Dedifferentiated amniotic fluid mesenchymal stem cell (primary cell): ENCODE measurements around the gene HUS1.

Source experiments
- DNase-seq: peaks from one replicate; pipeline ENCODE4 v3.0.0-alpha.2; 2016; ENCODE audit errors: extremely low spot score

HUS1 gene

DNA sequence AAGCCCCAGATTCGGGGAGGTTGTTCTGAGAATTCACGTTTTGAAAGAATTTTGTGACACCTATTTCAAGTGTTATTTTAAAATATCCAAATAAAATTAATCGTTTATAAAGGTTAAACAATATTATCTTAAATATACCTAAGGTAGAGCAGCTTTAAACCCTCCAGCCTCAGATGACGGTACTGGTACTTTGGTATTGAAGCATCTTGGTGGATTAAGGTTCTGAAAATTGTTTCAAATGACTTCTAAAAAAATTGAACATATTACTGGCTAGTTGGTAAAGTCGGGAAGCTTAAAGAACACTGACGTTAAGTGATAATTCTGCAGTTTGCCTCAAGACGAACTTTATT is 392 bp upstream of the HUS1 start:
- DNase-seq = no peak

DNA sequence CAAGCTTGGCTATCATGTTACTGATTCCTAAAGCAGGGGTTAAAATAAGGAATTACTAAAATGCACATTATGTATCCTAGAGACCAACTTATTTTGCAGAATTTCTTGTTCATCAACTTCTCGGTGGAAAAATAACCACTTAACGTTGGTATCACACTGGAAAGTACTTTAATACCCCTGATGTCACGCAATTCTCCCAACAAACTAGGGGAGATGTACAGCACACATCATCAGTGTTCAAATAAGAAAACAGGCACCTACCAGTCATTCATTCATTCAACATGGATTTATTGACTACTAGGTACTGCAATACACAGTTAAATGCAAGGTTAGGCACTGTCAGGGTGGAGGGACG is 648 bp downstream of the HUS1 start:
- DNase-seq = no peak

DNA sequence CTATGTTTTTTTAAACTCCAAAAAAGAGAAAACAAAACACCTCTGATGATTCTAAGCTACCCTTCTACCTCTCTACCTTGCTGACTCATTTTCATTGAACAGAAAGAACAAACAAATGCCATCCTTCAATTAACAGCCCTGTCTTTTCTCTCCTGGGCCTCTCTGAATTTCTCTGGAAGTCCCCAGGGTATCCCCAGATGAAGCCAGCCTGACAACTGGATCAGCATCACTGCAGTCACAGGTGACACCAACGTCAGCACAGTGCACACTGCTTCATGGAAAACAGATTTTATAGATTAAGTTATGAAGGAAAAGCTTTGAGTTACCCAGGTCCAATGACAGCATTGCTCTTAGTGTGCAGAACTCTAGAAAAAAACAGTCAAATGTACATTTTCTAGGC is 5.7 kb downstream of the HUS1 start:
- no peak for DNase-seq

DNA sequence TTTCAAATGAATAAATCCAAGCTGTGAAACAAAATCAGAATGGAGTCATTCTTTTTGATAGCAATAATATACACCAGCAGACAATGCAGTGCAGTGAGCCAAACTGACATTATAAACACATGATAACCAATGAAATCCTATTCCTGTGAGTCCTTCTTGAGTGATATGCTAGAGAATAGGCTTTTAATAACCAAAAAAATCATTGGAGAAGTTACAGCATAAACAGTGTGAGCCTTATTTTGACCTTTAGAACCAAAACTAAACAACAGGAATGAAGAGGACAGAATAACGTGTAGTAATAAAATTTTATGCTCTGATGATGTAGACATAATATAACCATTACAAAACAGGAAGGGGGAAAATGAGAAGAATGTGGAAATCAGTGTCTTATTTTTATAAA is 8.7 kb downstream of the HUS1 start:
- DNase-seq = no peak

DNA sequence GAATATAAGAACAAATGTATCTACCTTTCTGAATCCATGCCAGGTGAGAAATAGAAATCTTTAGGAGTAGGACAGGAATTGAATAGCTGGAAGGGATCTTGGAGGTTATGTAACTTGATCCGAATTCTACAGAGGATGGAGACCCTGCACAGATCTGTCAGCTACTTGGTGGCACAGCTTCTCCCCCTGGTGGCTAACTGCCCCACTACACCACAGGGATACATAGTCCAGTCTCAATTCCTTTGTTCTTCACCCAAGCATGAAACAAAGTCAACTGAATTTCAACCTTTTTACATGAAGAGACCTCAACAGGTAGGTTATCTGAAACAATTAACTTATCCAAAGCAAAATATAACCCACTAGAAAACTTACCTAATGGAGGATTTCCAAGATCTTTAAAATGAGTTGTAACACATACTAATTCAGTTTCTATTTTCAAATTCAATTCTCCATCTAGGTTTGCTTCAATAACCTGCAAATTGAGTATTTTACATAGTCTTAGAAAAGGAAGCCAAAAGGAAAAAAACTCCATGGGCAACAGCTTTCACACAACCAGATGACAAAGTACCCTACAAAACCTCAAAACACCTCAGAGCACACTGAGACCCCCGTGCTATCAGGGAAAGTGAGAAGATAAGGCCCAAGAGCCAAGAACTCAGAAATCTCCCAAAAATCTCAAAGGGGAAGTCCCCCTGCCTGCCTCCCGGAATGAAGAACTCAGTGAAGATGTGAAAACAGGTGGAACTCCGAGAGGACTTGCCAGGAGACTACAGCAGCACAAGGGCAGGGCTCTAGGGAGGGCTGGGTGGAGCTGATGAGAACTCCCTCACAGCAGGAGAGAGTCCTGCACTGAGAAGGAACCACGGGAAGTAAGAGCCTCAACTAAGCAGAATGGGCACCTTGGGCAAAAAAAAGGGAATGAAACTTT is 10.3 kb downstream of the HUS1 start:
- peak; percentile 52 for DNase-seq

DNA sequence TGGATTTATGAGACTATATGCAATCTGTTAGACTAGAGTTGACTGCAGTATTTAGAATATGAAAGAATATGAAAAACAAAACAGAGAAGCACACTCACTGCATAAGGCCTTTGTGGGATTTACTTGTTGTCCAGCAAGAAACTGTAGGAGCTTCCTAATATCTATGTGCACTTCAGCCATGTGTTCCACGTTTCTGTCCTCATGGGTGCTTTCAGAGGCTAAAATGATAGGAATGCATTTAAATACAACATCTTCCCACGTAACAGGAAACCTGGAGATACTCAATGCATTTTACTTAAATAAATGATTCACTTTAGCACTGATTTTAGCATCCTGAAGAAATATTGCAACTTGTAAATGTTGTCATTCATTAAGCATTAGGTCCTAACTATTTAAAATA is 11.7 kb downstream of the HUS1 start:
- no peak for DNase-seq

DNA sequence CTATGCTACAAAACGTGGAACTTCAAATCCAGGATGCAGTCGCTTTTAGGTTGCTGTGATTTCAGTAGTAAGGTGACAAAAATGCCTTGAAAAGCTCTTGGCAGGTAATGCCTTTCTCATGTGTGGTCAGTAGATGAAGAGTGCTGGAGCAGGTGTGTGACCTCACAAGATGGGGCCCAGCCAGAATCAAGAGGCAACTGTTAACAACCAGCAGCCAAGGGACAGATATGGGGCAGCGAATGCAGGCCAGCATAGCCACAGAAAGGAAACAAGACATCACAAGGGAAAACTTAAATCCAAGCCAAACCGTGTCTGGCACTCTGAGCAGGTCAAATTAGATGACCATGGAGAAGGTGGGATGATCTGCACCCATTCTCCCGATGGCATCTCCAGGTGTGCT is 12.3 kb downstream of the HUS1 start:
- DNase-seq = no peak

DNA sequence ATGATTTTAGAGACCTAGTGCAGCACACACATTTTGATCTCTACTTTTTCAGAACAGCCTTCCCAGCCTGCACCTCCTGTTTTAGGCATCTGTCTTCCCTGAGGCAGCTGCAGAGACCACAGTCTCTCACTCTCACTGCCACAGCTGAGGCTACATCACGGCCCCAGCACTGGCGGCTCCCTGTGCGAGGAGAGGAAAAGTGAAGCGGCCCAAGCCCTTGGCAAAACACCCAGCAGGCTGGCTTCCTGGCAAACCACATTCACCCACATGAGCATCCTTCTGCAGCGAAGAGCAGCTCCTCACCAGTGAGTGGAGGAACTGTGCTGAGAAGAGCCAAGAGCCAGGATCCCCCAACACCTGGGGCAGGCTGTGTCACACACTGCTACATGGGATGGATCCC is 14.0 kb downstream of the HUS1 start:
- DNase-seq = no peak

DNA sequence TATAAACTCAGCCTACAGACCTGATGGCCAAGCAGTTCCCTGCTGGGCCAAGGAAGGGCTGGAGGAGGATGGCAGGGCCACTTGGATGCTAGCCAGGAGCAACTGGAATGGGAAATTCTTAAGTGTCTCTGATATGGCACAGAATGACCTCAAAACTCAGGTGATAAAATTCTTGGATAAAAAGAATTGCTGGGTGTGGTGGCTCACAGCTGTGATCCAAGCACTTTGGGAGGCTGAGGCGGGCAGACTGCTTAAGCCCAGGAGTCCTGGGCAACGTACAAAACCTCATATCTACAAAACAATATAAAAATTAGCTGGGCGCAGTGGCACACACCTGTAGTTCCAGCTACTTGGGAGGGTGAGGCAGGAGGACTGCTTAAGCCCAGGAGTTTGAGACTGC is 17.2 kb downstream of the HUS1 start:
- DNase-seq = no peak

DNA sequence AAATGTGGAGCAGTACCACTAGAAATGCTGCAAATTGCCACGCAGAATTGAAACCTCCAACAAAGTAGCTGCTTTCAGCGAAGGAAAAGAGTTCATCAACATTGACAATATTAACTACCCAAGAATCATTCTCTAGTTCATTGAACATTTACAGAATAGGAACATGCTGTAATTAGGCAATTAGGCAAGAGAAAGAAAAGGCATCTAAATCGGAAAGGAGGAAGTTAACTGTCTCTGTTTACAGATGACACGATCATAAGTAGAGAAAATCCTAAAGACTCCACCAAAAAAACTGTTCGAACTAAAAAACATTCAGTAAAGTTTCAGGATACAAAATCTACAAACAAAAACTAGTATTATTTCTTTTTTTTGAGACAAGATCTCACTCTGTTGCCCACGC is 22.3 kb downstream of the HUS1 start:
- DNase-seq = no peak

DNA sequence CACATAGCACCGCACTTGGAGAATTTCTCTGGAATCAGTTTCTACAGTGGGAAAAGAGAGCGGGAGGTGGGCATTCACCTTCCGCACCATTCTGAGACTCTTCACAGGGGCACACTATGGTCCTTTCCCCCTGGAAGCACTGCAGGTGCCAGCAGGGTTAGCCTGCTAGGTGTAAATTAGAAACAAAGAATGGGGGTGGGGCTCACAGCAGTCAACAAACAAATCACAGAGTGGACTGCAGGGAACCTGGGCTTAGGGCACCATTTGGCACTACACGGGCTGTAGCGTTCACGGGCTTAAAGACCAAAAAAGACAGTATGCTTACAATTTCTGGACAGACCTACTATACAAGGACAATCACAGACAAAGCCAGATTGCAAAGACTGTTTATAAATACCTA is 23.2 kb downstream of the HUS1 start:
- no peak for DNase-seq

DNA sequence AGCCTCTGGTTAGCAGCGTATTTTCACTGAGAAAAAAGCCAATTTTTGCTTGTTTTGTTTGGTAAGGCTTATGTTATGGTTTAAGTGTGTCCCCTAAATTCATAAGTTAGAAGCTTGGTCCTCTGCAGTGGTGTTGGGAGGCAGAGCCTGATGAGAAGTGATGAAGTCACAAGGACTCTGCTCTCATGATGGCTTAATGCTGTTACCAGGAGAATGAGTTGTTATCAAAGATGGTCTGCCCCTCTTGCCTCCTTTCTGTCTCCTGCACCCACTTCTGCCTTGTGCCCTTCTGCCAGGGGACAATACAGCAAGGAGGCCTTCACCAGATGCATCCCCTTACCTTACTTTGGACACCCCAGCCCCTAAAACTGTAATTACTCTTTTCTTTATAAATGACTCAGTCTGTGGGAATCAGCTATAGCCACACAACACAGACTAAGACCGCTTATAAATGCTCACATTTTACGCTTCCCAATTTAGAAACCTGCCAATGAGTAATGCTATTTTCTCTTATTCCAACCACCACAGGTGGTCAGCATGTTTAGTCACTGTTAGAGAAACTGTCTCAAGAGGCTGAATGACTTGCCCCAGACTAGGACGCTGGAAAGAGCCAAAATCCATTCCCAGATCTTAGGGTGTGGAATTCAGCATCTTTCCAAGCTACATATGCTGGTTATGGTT is 25.0 kb downstream of the HUS1 start:
- DNase-seq = no peak

DNA sequence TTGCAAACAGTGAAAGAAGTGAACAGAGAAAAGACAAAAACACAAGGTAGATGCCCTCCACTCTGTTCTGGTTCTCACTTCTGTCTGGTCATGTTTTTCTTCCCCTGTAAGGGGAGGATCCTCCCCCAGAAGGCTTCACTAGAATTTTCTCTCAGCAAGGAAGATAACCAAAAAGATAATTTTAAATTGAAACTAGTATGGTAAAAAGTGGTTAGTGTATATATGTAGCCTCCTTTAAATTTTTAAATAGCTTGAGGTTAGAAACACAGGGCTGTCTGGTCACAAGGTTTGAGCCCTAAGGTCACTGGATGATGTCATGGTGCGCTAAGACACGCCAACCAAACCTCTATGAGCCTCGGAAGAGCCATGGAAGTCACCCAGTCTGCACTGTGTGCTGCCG is 25.6 kb downstream of the HUS1 start:
- no peak for DNase-seq

DNA sequence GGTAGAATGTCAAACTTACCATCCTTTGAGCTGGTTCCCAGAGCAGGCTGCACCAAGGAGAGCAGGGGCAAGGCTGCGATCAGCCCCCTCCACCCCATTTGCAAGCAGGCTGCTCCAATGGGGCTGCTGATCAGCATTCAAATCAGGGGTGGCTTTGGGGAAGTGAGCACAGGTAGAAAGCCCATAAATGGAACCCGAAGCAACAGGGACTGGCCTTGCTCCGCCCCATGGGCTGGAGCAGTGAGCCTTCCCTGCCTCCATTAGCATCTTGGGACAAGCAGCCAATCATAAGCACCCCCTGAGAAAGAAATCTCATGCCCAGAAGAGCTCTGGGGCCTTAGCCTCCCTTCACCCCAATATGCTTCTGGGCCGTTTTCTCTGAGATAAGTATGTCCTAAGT is 27.2 kb downstream of the HUS1 start:
- DNase-seq = no peak

DNA sequence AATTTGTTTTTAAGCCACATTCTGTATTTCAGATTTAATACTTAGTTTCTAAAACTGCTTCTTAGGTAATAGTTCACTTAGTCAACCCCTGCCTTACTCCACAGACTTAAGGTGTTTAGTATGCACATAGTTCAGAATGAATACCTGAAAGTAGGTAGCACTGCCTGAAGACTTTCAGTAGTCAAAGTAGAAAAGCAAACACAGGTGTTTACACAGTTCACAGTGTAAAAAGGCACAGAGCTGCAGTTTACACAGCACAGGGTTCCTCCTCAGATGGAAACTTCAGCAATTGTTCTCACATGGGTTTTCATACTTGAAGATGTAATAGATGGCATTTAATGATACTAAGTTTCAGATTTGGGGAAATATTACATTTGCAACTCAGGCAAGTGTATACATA is 28.0 kb downstream of the HUS1 start:
- DNase-seq = no peak

DNA sequence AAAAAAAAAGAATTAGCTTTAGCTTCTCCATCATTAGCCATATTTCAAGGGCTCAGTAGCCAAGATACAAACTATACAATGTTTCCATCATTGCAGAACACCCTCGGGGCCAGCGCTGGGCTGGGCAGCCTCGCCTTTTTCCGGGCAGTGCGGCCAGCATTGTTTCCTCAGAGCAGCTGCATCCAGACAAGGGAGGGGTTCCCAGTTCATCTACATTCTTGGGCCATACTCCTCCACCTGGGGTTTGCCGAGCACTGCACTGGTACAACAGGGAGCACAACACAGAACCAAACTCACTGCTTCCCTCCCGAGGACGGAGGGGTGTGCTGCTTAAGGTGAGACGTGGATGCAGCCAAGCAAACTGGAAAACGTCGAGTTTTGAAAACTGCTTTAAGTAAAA is 28.7 kb downstream of the HUS1 start:
- no peak for DNase-seq

DNA sequence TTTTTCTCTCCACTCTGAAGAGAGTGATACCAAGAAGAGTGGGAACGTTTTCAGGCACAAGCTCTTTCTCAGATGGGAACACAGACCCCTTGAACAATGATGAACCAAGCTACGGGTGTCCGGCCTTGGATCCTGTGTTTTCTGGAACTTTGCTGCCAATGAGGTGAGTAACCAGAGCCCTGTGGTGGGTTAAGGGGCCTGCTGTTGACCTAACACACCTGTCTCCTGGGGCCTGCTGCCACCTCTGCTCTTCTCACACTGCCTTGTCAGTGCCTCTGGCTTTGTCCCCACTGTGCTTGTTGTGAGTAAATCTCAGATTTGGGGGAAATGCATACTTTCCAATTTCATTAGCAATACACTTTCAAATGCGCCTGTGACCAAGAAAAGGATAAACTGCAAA is 29.7 kb downstream of the HUS1 start:
- DNase-seq = no peak

DNA sequence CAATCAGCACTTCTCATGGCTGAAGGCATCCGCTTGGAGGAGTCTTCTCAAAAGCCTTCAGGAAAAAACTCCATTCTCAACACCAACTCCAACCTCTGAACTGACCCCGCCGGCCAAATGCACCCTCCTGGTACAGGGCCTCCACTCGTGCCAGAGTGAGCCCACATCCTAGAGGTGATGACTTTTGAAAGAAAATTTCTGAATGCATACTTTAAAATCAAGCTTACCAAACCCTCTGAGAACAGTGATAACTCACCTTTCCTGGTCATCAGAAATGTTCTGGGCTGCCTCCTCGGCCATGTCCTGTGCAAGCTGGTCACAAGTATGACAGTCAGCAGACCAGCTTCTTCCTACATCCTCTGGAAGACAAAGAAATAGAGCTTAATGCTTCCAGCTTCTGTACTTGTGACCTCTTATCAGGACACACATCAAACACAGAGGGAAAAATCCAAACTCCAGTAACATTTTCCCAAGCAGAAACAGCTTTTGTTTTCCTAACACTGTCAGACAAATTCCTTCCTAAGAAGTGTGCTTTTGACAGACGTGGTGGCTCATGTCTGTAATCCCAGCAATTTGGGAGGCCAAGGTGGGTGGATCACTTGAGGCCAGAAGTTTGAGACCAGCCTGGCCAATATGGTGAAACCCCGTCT is 31.1 kb downstream of the HUS1 start, which contains the start of gene PKD1L1:
PKD1L1 (minus strand) TSS at position 326 of the 650 bp plus-strand sequence; CDS start at position 300, 26 bp downstream.
- DNase-seq = no peak

DNA sequence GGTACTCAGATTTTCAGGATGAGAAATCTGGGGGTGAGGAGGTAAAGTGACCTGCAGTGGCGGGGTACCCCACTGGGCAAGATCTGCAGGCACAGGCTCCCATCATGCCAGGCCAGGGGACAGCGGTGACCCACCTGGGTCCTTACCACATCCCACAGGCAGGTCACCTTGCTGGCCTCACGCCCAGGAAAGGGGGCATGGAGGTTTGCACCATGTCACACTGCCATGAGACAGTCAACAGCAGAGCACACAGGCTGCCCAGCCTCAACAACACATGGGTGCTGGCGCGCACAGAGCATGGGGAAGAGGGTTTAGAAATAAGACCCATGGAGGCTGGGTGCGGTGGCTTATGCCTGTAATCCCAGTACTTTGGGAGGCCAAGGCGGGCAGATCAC is 32.1 kb downstream of the HUS1 start:
- no peak for DNase-seq

DNA sequence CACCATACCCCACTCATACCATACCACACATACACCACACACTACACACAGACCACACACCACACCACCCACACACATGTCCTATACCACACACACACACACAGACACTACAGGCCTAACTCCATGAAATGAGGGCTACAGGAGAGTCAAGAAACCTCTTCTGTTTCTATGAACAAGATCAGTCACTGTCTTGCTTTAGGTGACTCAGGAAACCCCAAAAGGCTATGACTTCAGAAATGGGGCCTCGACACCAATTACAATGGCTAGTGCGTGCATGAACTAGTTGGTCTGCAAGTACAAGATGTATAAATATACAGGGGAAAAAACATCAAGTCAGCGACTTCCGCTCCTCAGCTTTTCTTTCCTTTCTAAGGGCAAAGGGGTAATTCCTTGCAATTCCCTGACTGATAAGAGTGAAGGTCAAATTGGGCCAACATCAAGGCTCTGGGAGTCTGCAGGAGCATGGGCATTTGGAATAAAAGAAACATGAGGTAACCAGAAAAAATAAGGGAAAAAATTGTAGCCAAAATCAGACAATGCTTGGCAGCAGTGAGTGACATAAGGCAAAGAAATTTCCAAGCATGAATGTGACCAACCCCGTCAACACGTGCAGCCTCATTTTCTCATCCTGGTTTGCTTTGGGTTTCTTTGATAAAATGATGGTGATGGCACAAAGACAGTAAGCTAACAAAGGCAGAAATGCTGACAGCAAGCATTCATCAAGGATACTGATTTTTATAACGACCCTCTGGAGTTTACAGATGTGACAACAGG is 32.6 kb downstream of the HUS1 start:
- no peak for DNase-seq

DNA sequence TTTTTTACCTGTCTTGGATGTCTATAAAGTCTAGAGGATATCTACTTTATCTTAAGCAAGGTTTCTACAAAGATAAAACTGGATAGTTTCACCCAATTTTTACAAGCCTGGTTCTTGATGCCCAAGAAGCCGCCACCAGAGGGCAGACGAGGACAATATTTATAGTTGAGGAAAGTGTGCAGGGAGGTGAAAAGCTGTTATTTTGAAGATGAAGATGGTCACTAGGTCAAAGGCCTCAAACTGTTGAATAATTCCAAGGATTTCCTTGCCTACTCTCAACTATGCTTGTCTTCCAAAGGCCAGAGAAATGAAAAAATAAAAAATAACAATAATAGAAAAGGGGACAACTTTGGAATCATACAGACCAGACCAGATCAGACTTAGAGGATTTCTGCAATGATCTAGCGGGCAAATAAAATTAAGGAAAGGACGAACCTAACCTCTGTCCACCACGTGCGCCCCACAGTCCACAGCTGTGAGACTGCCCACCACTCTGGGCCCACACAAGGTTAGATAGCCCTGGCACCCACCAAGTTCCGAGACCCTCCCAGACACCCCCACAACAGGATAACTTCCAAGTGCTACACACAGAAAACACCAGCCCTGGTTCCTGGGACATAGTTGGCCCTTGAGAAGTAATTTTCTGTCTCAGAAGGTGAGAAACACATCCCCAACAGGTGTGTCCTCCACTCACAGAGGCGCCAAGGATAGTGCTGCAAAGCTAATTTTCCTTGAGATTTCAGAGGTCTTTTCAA is 34.0 kb downstream of the HUS1 start:
- DNase-seq = peak; percentile 72
